K562 (cell line): ENCODE measurements around the gene SLC1A3. TPM values are rescaled to one million over a fixed set of nuclear protein-coding genes. Genes with fewer than 3 reads are reported as not detected.

Experiments
- ELF4 ChIP-seq: fragments of 450-650 bp; formaldehyde crosslinking; IDR thresholded peaks from 2 replicates; pipeline ENCODE4 v1.4.0; 2022; ENCODE audit warnings: missing genetic modification characterization
- ETS2 ChIP-seq: IDR thresholded peaks from 2 replicates; pipeline ENCODE4 v1.6.1; 2016; ENCODE audit warnings: borderline replicate concordance, missing genetic modification characterization, mild to moderate bottlenecking, moderate library complexity, missing compliant biosample characterization; ENCODE audit not compliant: poor library complexity, severe bottlenecking
- MCM7 ChIP-seq, 2 experiments: fragments of 450-650 bp; IDR thresholded peaks; 2 replicates each; pipeline ENCODE4 v1.6.1; 2016 to 2018
- RAD21 ChIP-seq, 2 experiments: fragments of 250-450 bp in 1 of 2; fragments of 450-650 bp in 1 of 2; sonication (Bioruptor Pico) in 1 of 2; formaldehyde crosslinking in 1 of 2; IDR thresholded peaks in 1 of 2; conservative IDR thresholded peaks in 1 of 2; 2 replicates each; pipeline versions ENCODE4 v1.4.0 to v1.8.0; 2020 to 2022; ENCODE audit warnings: mild to moderate bottlenecking in 2 of 2, moderate library complexity in 1 of 2
- SMAD4 ChIP-seq: fragments of 250-450 bp; sonication (Bioruptor Pico); conservative IDR thresholded peaks from 2 replicates; pipeline ENCODE4 v1.8.0; 2021; ENCODE audit warnings: inconsistent platforms, mild to moderate bottlenecking, moderate library complexity
- SPI1 ChIP-seq: IDR thresholded peaks from 2 replicates; pipeline ENCODE4 v1.6.1; 2011; ENCODE audit warnings: low read depth, low read length, control low read depth, borderline replicate concordance
- ZBTB5 ChIP-seq: fragments of 450-650 bp; IDR thresholded peaks from 2 replicates; pipeline ENCODE4 v1.6.1; 2017; ENCODE audit warnings: antibody characterized with exemption
- ZNF146 ChIP-seq: IDR thresholded peaks from one replicate; pipeline ENCODE4 v1.6.1; 2018; ENCODE audit warnings: missing compliant biosample characterization; ENCODE audit not compliant: unreplicated experiment
- ZNF436 ChIP-seq: fragments of 250-450, 450-650 bp; sonication (Bioruptor Pico); formaldehyde crosslinking; IDR thresholded peaks from 2 replicates; pipeline ENCODE4 v1.7.0; 2020; ENCODE audit warnings: mild to moderate bottlenecking
- polyA plus RNA-seq, 8 experiments: library from polyadenylated mRNA; depleted of rRNA in 4 of 8; stranded (reverse) in 5 of 8; unstranded in 3 of 8; fragments of >200 nt; fragmentation: Nextera tagmentation in 2 of 8; fragmentation: Illumina TruSeq in 1 of 8; extraction: Ambion mirVana in 2 of 8; extraction: Trizol in 1 of 8; gene quantifications; 2 replicates each; pipeline versions ENCODE4 v1.2.1 to v1.2.3, GENCODE V29; 2011 to 2014; ENCODE audit warnings: inconsistent platforms in 1 of 8, missing spikeins in 1 of 8
- total RNA-seq, 7 experiments: library from RNA; depleted of rRNA in 6 of 7; stranded (reverse); fragments of >200 nt in 6 of 7; fragmentation: Illumina TruSeq in 2 of 7; extraction: Trizol in 2 of 7; gene quantifications; 2 replicates each; pipeline versions ENCODE4 v1.2.1 to v1.2.3, GENCODE V29; 2011 to 2021; ENCODE audit warnings: low replicate concordance in 1 of 7
- TF ChIP-seq, protein P1 (sequence below): fragments of 450-650 bp; formaldehyde crosslinking; IDR thresholded peaks from 2 replicates; pipeline ENCODE4 v1.4.0; 2020; ENCODE audit warnings: mild to moderate bottlenecking, moderate library complexity

The SLC1A3 gene
- total and polyA plus RNA-seq, 9 of the 15 experiments (the other 6 are each of a cell fraction or from before 2014, with no cell fraction given), result 0.13 TPM; not detected in 8

DNA sequence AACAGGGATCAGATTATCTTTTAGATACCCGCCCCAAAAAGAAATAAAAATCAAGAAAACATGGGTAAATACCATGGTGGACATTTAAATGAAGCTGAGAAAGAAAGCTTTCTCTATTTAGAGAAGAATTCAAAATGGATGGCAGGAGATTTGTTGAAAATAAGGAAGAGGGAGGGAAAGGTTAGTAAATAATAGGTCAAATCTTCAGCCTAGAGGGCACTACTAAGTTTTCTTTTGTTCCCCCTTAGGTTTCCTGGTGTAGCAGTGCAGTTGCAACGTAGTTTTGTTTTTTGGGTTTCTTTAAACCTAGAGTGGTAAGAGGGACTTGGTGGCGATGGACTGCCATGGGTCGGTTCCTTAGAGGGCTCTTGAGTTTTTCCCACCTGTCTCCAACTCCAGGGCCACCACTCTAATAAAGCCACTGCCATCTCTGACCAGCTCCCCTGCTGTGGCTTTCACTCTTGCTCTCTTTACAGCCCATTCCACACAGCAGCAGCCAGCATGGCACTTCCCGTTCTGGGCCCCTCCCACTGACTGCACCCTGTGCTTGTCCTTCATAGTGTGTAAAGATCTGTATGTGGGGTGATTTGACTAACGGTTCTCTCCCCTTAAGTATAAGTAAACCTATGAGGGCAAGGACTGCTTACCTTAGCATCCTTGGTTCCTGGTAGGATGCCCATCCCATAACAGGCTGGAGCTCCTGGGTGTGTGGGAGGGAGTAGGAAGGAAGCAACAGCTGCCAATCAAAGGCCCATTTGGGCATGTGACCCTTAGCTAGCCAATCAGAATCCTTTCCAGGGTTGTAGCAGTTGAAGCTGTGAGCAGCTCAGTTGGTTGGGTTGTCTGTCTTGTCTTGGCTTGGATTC is 118.3 kb downstream of the SLC1A3 start (continued):
- TF ChIP-seq SMAD4 (CRISPR knock-in tag) (0 out of 2 replicates have a peak, but pooled peaks have one; percentile 10), ZBTB5 (no peak), ELF4 (CRISPR knock-in tag) (0 out of 2 replicates have a peak, but pooled peaks have one; percentile 24), RAD21 (CRISPR knock-in tag; conservative IDR thresholded peaks at IDR 0.05 in 1 of 2, IDR thresholded peaks at IDR 0.05 in 1 of 2) (no peak), SPI1 (peak; percentile 96), ZNF436 (CRISPR knock-in tag) (no peak), ZNF146 (CRISPR knock-in tag) (no peak), MCM7 (IDR thresholded peaks at IDR 0.05) (no peak), ETS2 (tag) (no peak)
- TF ChIP-seq, protein P1, sequence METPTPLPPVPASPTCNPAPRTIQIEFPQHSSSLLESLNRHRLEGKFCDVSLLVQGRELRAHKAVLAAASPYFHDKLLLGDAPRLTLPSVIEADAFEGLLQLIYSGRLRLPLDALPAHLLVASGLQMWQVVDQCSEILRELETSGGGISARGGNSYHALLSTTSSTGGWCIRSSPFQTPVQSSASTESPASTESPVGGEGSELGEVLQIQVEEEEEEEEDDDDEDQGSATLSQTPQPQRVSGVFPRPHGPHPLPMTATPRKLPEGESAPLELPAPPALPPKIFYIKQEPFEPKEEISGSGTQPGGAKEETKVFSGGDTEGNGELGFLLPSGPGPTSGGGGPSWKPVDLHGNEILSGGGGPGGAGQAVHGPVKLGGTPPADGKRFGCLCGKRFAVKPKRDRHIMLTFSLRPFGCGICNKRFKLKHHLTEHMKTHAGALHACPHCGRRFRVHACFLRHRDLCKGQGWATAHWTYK, result no peak
